Adrenal gland (tissue), 12 donors: ENCODE measurements around the gene VANGL2. TPM values are rescaled to one million over a fixed set of nuclear protein-coding genes. Genes with fewer than 3 reads are reported as not detected.

Experiments
- DNase-seq, 7 donors: peaks; one replicate each; pipeline ENCODE4 v3.0.0-alpha.2; 2019 to 2020
- H3K27ac ChIP-seq, 5 donors: fragments of 200-600 bp; sonication (generic) in 4 of 5; 1 replicate in 3 of 5; 2 replicates in 2 of 5; pipeline versions ENCODE4 v1.5.1 to v1.8.0; 2016 to 2020; ENCODE audit warnings: mild to moderate bottlenecking in 1 of 5
- H3K27me3 ChIP-seq: fragments of 200-600 bp; 2 replicates; pipeline ENCODE4 v1.8.0; 2021
- H3K36me3 ChIP-seq, 2 donors: fragments of 200-600 bp; replicated peaks in 1 of 2; 1 replicate in 1 of 2; 2 replicates in 1 of 2; pipeline versions ENCODE4 v1.5.1 to v1.8.0; 2018 to 2022
- H3K4me1 ChIP-seq, 2 donors: fragments of 200-600 bp; replicated peaks in 1 of 2; 1 replicate in 1 of 2; 2 replicates in 1 of 2; pipeline versions ENCODE4 v1.5.1 to v1.8.0; 2018 to 2021
- H3K4me3 ChIP-seq, 4 donors: fragments of 200-600 bp; sonication (generic) in 3 of 4; one replicate each; pipeline ENCODE4 v1.5.1; 2016 to 2018
- H3K9me3 ChIP-seq, 3 donors: fragments of 200-600 bp; sonication (generic) in 1 of 3; replicated peaks in 1 of 3; 1 replicate in 2 of 3; 2 replicates in 1 of 3; pipeline versions ENCODE4 v1.5.1 to v1.8.0; 2016 to 2021
- POLR2A ChIP-seq, 2 donors: fragments of 450-650 bp; IDR thresholded peaks; one replicate each; pipeline ENCODE4 v1.6.1; 2017; ENCODE audit warnings: antibody characterized with exemption in 2 of 2, mild to moderate bottlenecking in 2 of 2, moderate library complexity in 1 of 2
- WGBS, 4 donors: extraction: QIAGEN DNeasy Blood & Tissue Kit in 2 of 4; methylation state at CpG; one replicate each; pipeline versions ENCODE4 v1.1.5 to v1.1.7; 2013 to 2017; 5-methylcytosine and 5-hydroxymethylcytosine counted together
- intact Hi-C, 2 donors: fragments of 100-400 bp; cut with DNase I; formaldehyde crosslinking; loops; one replicate each; pipeline versions ENCODE4 v1.14.1 to v1.15.0; 2022 to 2023
- polyA plus RNA-seq, 3 donors: library from polyadenylated mRNA; stranded (reverse); fragments of 200-250 nt in 2 of 3; fragments of 350-450 nt in 1 of 3; fragmentation: Illumina TruSeq in 1 of 3; extraction: RNeasy Lipid Tissue Mini Kit (QIAGEN cat#74804) in 1 of 3; gene quantifications; one replicate each; pipeline ENCODE4 v1.2.3, GENCODE V29; 2013 to 2014
- total RNA-seq, 9 donors: library from RNA; depleted of rRNA in 4 of 9; stranded (reverse); fragments of >200 nt in 4 of 9; fragments of 120-200 nt in 1 of 9; fragmentation: NEBNext Ultra II Directional in 1 of 9; extraction: Animal tissue kit (Norgen Biotek cat#: 25700) in 1 of 9; gene quantifications; one replicate each; pipeline versions ENCODE4 v1.1.0 to v1.2.4, GENCODE V29; 2013 to 2023
- TF ChIP-seq, protein P1 (sequence below), 6 experiments: fragments of 450-650 bp in 4 of 6; fragments of 200-600 bp in 2 of 6; sonication (generic) in 1 of 6; IDR thresholded peaks; 1 replicate in 5 of 6; 2 replicates in 1 of 6; pipeline versions ENCODE4 v1.5.1 to v1.8.0; 2016 to 2021; ENCODE audit warnings: antibody characterized with exemption in 6 of 6, mild to moderate bottlenecking in 2 of 6, moderate library complexity in 1 of 6
- donor health status: healthy with polysubstance abuse.
- donor health status: Bipolar disorder and iron deficiency.
- donor health status: DM: yes; HTN: yes; CAD: no.
- donor health status: DM: no; HTN: no; CAD: no.
- donor health status: DM: no; HTN: no; CAD: no.
- donor health status: DM: yes; HTN: yes; CAD: no.

The VANGL2 gene
- total and polyA plus RNA-seq, 12 donors: 0.20 to 2.2 (median 0.74) TPM

DNA sequence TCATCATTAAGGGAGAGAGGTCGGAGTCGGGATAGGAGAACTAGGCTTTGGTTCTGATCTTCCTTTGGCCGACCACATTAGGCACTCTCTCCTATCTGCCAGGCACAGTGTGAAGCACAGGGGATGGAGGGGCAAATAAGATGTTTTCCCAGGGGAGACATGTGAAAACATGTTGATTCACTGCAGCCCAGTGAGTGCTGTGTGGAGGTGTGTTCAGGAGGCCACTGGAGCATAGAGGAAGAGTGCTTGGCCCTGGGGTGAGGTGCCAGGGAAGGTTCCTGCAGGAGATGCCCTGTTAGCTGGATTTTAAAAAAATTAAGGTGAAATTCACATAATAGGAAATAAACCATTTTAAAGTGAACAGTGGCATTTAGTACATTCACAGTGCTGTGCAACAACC is 3.7 kb downstream of the VANGL2 start:
- H3K36me3 ChIP-seq: no peaks in the 10 kb centered on the region
- H3K4me3 ChIP-seq: no peak overlapping the region
- H3K4me1 ChIP-seq: no peaks in the 10 kb centered on the region
- no peak for TF ChIP-seq POLR2A (IDR thresholded peaks at IDR 0.05)
- TF ChIP-seq, protein P1, sequence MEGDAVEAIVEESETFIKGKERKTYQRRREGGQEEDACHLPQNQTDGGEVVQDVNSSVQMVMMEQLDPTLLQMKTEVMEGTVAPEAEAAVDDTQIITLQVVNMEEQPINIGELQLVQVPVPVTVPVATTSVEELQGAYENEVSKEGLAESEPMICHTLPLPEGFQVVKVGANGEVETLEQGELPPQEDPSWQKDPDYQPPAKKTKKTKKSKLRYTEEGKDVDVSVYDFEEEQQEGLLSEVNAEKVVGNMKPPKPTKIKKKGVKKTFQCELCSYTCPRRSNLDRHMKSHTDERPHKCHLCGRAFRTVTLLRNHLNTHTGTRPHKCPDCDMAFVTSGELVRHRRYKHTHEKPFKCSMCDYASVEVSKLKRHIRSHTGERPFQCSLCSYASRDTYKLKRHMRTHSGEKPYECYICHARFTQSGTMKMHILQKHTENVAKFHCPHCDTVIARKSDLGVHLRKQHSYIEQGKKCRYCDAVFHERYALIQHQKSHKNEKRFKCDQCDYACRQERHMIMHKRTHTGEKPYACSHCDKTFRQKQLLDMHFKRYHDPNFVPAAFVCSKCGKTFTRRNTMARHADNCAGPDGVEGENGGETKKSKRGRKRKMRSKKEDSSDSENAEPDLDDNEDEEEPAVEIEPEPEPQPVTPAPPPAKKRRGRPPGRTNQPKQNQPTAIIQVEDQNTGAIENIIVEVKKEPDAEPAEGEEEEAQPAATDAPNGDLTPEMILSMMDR (IDR thresholded peaks at IDR 0.05): no peak
- H3K27me3 ChIP-seq: peaks cover 21% of the 10 kb centered on the region
- peak in 1 of 7 donors; percentile 5 for DNase-seq
- H3K27ac ChIP-seq: no peak overlapping the region
- no peaks in the 10 kb centered on the region for H3K9me3 ChIP-seq
- intact Hi-C loops: no loop called here
- 83 to 92% (median 90%) methylated on average over 3 of the region's 3 CpGs for WGBS, 4 donors

DNA sequence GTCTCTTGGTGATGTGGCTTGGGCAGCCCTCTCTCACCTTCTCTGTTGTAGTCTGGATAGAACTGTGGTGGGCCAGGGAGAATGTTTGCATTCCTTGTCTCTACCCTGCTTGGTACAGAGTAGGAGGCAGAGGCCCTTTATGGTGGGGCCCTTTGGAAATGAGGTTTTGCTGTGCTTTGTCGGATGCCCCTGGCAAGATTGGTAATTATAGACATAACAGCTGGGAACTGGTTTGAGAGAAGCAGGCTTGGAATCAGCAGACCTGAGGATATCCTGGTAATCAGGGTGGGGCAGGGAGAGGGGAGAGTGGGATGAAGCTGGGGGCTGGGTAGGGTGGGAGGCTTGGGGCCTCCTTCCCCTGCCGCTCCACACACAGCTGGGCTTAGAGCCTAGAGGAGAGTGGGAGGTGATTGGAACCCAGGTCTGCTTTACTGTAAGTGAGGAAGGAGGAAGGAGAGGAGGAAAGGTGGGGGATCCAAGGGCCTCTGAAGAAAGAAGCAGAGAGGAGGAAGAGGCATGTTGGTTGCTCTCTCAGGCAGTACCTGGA is 5.0 kb downstream of the VANGL2 start:
- H3K36me3 ChIP-seq: no peaks in the 10 kb centered on the region
- H3K9me3 ChIP-seq: no peaks in the 10 kb centered on the region
- intact Hi-C loops: no loop called here
- no peak for DNase-seq
- H3K4me1 ChIP-seq: no peaks in the 10 kb centered on the region
- H3K27ac ChIP-seq: no peak overlapping the region
- no peak for TF ChIP-seq POLR2A (IDR thresholded peaks at IDR 0.05)
- TF ChIP-seq, protein P1 (IDR thresholded peaks at IDR 0.05): no peak
- whole genome bisulfite sequencing, 4 donors: 85 to 96% (median 92%) methylated on average over 2 of the region's 2 CpGs
- peaks cover 15% of the 10 kb centered on the region for H3K27me3 ChIP-seq
- H3K4me3 ChIP-seq: no peak overlapping the region

DNA sequence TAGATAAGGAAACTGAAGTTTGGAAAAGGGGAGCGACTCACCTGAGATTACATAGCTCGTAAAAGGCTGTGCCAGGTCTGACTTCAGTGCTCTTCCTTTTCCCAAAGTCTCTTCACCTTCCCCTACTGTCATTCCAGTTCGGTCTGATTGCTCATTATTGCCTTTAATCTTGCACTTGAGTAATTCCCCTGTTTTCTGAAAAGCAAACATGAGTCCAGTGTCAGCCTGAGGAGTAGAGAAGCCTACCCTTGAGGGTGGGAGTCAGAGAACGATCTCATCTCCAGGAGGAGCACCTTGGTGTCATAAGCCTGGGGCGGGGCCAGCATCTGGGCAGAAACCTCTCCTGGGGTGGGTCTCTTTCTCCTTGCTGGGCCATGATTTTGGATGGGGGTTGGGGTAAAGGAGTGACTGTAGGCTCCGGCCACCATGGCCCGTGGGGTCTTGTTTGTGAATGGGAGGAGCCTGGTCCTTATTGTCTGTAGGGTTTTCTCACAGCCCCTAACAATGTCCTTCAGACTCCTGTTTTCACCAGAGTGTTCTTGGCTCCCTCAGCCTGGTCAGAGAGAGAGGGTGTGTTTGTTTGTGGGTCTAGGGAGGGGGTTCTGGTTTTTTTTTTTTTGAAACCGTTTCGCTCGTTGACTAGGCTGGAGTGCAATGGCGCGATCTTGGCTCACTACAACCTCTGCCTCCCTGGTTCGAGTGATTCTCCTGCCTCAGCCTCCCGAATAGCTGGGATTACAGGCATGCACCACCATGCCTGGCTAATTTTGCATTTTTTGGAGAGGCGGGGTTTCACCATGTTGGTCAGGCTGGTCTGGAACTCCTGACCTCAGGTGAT is 6.0 kb downstream of the VANGL2 start:
- Histone ChIP-seq H3K36me3 (no peaks in the 10 kb centered on the region), H3K27ac (no peak overlapping the region), H3K4me3 (no peak overlapping the region), H3K9me3 (no peaks in the 10 kb centered on the region), H3K4me1 (no peaks in the 10 kb centered on the region), H3K27me3 (peaks cover 7% of the 10 kb centered on the region)
- intact Hi-C loops: no loop called here
- TF ChIP-seq, protein P1 (IDR thresholded peaks at IDR 0.05): no peak
- no peak for TF ChIP-seq POLR2A (IDR thresholded peaks at IDR 0.05)
- WGBS, 4 donors: 82 to 92% (median 88%) methylated on average over 15 of the region's 15 CpGs
- peak in 1 of 7 donors; percentile 6 for DNase-seq

DNA sequence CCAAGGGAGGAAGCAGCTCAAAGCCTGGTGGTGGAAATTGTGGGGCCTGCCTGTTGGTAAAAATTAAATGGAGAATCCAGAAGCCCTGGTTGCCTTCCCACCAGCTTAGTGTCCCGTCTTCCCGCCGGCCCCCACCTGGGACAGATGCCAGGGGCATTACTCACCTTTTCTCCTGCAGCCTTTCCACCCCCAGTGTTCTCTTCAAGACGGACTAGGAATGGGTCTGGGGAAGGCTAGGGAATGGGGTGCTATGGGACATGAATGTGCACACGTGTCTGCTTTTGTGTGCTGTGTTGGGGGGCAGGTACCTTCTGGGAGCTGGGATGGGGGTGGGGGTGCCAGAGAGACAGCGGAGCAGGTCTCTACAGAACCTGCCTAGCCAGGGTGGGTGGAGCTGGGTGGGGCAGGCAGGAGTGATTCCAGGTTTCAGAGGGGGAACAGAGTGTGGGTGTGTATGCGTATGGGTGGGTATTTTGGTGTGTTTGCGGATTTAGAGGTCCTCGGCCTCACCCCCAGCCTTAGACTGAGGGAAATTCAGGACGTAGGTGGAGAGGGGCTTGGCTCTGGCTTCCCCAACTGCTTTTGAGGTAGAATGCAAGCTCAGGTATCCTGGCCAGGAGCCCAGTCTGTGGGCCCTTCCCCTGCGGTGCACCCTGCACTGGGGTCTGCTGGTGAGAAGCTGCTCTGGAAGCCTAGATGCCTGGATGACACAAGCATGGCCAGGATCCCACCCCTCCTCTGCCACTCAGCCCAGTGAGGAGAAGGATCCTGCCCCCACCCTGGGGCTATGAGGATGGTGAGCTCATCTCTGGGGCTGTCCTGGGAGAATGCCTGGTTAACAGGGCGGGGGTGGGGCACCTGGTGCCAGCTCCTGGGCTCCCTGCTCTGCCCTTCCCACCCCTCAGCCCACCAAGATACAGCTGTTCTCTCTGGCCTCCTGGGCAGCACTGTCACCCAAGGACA is 7.8 kb downstream of the VANGL2 start:
- Histone ChIP-seq H3K4me1 (no peaks in the 10 kb centered on the region), H3K27ac (no peak overlapping the region), H3K4me3 (no peak overlapping the region), H3K36me3 (no peaks in the 10 kb centered on the region), H3K27me3 (no peaks in the 10 kb centered on the region), H3K9me3 (no peaks in the 10 kb centered on the region)
- intact Hi-C loops: no loop called here
- no peak for DNase-seq
- WGBS, 4 donors: 80 to 90% (median 85%) methylated on average over 9 to 12 of the region's 12 CpGs
- TF ChIP-seq, protein P1 (IDR thresholded peaks at IDR 0.05): no peak
- no peak for TF ChIP-seq POLR2A (IDR thresholded peaks at IDR 0.05)
